GM21447 (cell line): ENCODE data around the gene ZBTB7C.

Experiments used
- ATAC-seq: cut with Tn5 transposase; IDR thresholded peaks from one replicate; pipeline ENCODE4 v1.9.1; 2021; ENCODE audit not compliant: unreplicated experiment

Gene ZBTB7C

DNA sequence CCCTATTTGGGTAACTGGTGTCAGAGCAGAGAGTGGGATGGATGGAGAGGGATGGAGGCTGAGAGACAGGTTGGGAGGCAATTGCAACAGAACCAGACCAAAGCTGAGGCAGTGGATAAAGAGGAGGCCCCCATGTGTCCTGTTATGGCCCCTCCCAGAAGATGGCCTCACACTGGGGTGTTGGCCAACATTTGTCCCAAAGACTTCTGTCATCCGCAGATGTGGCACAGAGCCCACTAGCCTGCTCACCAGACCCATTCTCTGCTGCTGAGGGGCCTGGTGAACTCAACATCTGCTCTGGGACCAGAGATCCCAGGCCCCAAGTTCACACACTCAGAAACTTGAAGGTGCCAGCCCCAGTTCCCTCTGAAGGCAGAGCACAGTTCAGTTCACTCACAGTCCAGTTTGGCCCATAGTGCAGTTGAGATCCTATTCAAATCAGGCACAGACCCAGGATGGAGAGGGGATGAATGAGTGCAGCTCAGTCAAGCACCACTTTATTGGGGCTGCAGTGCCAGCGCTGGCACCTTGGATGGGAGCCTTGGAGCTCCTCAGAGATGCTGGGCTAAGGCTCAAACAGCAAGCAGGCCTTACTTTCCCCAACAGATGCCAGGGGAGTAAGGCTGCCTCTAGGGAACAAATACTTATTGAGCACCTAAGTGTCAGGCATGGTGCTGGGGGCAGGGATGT is 189.2 kb downstream of the ZBTB7C start:
- ATAC-seq, result no peak

DNA sequence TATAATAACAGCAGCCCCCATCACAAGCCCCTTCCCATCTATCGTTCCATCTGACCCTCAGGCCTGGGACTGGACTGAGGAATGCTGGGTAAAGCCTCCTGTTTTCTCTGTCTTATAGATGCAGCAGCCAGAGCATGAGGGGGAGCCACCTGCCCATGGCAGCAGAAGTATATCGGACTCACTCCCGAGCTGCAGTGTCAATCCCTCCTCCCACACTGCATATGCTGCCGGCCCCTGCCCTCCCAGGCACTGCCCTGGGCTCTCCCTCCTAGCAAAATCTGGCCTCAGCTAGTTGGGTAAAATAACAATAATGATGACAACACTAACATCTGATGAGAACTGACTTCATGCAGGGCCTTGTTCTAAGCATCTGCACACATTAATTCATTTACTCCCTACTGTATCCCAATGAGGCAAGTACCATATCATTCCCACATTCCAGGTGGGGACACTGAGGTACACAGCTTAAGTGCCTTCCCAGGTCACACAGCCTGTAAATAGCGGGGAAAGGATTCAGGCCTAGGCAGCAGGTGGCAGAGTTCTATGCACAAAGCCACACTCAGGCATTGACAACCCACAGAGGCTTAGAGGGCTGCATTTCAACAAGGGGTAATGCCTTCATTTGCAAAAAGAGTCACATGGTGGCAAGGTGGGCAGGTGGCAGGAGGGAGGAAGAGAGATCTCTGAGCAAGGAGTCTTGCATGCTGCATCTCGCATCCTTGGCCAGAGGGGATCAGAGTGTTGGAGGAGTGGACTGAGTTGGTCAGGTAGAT is 190.0 kb downstream of the ZBTB7C start:
- ATAC-seq, result no peak

DNA sequence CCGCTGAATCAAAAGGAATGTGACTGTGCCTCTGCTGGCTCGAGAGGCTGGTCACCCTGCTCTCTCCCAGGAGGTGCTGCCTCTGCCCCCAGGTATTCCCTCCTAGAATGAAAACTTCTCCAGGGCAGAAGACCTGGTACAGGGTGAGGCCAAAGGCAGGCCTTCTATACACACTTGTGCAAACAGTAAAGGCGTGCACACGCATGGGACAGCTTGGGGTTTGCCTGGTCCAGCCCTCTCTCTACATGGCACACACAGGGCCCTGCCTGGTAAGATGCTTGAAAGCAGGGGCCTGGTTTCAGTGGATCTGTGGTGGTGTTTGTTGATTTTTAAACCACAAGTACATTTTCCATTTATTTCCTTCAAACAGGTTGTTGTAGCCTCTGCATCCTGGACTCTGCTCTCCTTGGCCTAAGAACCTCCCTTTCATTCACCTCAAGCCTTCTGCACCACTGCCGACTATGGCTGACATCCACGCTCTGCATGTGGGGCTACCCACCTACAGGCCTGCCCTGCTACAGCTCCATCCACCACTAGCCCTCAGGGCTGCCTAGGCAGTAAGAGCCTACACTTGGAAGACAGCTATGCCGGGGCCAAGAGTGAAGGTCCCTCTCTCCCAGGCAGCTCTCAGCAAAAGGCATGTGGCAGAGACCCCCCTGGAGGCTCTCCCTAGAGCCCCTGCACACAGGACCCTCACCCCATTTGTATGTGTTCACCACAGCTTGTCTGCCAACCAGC is 190.7 kb downstream of the ZBTB7C start:
- ATAC-seq, result no peak

DNA sequence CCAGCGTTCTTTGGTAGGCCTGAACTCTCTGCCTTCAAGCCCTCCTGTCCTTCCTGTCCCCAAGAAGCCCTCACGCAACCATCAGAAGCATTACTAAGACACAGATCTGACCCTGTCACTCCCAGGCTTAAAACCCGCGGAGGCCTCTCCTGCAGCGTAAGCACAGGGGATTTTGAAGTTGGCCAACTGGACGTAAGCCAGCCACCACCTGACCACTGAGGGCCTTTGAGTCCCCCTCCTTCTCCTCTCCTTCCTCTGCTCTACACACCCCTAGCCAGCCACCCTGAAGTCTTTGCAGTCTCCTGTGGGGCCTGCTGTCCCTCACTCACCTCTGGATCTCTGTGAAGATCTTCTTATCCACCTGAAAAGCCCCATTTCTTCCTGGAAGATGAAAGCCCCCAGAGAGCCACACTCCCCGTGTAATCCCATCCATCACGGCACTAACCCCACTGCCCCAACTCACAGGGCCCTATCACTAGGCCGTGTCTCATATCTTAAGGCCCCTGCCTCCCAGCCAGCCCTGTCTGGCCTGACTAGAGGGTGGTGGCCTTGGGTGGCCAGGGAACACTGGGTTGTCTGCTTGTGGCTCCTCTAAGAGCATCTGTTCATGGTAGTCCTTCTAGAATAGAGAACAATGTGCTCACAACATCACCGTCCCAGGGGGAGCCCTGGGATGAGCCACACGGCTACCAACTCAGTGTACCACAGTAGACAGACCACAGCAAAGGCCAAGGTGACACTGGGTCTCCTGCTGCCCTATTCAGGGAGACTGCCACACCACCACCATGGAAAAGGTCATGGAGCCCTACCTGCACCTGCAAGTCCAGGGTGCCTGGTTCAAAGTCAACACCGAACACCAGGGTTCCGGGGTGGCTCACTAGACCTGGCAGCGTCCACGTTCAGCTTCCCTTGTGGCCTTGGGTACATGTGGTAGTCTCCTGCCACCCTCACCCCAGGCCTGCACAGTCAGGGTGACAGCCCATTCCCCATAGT is 191.6 kb downstream of the ZBTB7C start:
- no peak for ATAC-seq

DNA sequence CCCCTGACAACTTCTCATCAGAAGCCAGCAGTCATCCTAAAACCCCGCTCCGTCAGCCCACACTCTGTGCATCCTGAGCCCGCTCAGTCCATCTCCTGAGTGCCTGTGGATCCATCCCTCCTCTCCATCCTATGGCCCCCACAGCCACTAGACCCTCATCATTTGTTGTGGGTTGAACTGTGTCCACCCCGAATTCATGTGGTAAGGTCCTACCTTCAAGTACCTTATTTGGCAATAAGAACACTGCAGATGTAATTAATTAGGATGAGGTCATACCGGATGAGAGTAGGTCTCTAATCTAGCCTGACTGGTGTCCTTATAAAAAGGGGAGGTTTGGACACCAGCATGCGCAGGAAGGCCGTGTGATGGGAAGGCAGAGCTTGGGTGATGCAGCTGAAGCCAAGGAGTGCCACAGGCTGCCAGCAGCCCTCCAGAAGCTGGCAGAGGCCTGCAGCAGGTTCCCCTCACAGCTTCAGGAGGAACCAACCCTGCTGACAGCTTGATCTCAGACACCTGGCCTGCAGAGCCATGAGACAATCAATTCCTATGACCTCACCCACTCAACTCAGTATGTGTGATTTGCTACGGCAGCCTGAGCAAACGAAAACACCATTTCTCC is 192.4 kb downstream of the ZBTB7C start:
- ATAC-seq, result no peak

DNA sequence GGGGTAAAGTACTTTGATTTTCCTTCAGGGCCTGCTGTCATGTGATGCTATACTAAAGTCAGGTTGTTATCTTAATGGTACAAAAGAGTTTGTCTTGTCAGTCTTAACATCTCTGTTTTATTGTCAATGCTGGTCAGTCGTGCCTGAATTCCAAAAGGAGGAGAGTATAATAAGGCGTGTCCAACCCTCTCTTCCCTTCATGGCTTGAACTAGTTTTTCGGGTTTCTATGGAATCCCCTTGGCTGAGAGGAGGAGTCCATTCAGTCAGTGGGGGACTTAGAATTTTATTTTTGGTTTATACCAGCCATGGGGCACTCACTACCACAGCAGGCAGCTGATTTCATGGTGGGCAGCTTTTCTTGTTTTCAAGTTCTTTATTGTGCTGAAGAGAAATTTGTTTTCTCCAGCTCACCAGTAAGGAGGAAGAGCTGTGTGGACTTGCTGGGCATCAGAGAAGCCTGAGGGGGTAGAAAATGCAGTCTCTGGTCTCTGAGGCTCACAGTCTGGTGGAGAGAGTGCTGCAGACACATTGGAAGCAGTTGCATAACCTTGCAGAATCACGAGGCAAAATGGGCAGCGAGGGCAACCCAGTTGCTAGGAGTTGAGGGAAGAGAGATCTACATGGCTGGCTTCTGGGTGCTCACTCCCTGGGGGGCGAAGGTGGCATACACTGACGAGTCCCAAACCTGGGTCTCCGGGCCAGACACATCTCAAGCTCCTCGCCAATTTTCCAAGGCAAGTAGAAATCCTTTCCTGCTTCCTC is 193.1 kb downstream of the ZBTB7C start:
- no peak for ATAC-seq

DNA sequence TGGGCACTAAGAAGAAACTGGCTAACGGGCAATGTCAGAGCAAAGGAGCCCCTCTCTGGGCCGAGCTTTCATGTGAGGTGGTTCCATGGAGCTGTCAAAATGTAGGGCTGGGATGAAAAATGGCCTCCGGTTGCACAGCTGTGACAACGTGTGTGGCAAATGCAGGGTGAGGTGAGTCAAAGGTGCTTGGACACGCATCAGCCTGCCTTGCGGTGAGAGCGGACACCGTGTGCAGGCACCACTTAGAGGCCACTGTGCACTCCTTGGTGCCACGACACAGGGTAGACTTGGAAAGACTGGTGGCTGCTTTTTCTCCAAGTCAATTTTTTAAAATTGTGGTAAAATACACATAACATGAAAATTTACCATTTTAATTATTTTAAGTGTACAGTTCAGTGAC is 195.4 kb downstream of the ZBTB7C start:
- ATAC-seq, result no peak

DNA sequence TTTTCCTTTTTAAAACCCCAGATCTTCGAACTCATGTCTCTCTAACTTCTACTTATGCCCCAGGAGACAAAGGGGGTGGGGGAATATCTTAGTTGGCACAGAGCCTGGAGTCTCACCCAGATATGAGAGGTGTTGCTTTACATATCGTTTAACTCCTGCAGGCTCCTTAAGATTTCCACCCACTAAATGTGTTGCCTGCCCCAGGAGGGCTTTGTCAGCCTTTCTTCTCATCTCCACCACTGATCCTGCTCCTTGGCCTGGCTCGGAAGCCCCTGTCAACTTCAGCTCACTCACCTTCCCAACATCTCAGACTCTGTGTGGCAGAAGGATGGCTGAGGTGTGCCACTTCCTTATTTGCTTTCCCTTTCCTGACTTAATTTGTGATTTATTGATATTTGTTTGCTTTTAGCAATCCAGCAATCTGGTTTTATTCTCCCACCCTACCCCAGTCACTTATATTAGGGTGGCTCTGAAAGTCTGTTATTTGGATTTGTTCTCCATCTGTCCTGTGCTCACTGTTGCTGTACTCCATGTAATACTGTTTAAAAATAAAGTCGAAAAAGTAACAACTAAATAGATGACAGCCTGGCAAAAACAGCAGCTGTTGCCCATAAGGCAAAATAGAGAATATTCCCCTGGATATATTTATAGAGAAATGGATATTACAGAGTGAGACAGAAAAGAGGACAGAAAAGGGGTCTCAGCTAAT is 200.6 kb downstream of the ZBTB7C start:
- ATAC-seq, result no peak

DNA sequence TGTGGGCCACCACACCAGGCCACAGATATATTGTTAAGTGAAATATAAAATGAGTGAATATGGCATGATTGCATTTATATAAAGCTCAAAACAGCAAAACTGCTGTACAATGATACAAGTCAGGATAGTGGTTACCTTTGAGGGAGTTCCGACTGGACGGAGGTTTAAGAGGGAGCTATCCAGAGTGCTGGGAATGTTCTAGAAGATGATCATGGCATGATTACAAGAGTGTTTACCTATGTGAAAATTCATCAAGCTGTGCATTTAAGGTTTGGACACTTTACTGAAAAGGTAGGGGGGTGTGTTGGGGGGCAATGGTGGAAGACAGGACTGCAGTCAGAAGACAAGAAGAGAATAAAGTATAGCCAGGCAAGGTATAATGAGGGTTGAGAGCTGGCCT is 201.4 kb downstream of the ZBTB7C start:
- ATAC-seq, result no peak

DNA sequence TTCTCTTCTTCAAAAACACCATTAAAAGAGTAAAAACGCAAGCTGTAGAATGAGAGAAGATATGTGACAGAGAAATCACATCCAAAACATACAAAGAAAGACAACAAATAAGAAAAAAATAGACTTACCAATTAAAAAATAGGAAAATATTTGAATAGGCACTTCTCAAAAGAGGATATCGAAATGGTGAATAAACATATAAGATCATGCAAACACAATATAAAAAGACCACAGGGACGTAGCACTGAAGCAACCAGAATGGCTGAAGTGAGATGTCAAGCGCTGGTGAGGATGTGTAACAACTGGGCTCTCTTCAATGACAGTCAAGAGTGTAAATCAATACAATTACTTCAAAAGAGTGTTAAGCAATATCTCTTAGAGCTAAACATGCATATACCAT is 202.3 kb downstream of the ZBTB7C start:
- no peak for ATAC-seq

DNA sequence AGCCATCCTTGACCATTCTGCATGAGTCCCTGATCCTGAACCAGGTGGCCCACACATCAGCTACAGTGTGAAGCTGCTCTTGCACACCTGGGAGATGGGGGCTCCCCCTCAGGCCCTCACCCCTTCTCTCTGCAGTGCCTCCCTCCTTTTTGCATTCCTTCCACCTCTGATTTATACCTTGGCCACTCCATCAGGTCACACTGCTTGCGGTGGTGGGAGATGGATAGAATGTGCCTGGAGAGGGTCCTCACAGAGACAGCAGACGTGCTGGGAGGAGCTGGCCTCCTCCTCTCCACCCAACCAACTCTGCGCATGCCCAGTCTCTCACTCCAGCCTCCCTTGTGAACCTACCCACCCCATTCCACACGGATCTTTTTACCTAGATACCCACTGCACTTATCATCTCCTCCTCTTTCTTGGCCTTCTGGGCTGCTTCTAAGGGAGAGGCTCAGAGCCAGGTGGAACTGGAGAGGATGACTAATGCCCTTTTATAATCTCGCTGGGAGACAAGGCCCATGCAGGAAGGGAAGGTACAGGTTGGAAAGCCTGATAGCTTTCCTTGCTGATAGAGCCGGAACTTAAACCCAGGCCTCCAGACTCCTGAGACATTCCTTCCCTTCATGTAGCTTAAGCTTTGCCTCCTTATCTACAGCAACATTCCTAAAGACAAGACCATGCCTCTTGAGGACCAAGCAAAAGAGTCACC is 205.1 kb downstream of the ZBTB7C start:
- no peak for ATAC-seq

DNA sequence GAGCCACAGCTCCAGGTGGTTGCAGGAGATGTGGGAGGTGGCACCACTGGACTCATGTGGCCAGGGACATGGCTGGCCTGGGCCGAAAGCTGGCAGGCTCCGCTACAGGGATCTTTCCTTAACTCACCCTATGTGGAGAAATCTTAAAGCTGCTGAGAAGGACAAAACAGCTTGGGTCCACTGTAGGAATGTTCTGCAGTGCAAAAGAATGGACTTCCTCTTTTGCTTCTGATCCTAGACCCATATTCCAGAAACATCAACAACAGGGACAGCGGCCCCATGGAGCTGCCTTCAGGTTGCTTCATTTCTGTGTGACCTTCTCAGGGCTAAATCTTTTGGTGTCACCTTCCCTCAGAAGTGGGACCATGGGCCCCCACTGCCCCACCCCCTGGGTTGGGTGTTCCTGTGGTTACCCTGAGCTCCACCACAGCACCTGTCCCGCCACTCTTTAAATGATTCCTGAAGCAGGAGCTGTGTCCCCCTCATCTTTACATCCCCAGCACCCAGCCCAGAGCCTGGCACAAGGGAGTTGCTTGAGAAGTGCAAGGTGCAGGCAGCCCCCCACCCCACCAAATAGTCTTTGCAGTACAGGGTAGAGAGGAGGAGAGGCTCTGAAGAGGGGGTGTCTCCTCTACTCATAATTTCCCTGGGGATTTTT is 205.8 kb downstream of the ZBTB7C start:
- no peak for ATAC-seq

DNA sequence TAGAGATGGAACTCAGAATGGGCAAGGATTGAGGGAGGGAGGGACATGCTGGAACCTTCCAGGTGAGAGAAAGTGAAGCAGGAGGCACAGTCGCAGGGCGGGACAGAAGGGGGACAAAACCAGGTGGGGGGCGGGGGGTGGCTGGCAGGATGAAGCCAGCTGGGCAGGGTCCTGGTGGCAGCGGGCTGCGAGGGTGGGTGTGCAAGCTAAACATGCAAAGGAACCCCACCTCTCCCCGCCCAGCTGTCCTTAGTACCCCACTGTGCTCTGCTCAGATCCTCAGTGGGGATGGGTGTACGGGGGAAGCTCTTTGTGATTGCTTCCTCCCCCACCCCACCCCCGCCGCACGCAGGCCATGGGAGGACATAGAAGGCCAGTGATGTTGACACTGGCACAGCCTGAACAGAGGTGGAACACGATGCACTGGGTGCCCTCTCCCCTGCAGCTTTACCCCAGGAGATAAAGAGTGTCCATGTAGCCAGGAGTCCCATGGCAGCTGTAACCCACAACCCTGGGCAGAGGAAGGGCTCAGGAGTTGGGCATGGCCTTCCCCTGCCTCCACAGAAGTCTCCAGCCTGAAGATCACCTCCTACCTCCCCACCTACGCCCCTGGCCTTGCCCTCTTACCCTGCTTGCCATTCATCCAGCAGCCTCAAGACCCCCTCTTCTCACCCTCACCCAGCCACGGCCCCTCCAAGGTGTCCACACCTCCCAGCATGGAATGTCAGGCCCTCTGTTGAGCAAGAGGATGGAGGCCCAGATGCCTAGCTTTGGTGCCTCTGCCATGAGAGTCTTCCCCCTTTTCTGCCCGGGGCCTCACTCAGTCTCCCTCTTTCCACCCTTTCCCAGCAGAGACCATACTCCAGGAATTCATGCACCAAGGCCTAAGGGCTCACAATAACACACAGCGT is 206.6 kb downstream of the ZBTB7C start:
- no peak for ATAC-seq

DNA sequence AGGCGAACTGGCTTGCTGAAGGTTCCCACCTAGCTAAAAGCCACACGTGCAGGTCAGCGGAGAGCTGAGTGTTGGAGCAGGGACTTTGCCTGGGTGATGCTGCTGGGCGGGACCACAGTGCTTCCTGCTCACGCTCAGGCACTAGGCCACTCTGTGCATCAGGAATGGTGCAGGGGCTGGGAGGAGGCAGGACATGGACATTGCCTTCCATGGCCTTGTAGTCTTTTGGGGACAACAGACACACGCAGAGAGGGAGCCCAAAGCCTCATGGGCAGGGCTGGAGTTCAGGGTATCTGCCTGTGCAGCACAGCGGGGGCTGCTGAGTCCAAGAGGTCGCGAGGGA is 207.2 kb downstream of the ZBTB7C start:
- ATAC-seq, result no peak

DNA sequence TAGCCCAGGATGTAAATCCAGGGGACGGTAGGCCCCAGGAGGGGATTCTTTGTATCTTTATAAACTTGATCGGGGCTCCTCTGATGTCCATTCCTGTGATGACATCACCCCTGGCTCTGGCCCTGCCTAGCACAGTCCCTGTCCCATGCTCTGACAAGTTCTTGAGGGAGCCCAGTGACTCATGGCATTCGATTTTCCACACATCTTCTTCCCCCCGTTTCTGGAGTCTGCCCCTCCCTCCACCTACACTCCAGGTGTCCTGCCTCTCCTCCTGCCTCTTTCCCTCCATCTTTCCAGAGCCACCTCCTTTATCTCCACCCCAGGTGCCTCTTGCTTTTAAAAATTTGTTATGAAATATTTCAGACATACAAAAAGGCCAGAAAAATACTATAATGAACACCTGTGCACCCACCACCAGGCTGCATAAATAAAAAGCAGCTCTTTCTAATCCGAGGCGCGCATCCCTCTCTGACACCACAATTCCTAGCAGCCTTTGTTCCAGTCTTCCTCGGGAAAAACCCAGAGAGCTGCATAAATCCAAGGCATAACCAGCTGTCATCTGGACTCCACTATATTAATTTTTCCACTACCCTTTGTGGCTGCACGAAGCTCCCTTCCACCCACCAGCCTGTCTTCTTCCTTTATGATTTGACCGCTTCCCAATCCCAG is 207.7 kb downstream of the ZBTB7C start:
- no peak for ATAC-seq

DNA sequence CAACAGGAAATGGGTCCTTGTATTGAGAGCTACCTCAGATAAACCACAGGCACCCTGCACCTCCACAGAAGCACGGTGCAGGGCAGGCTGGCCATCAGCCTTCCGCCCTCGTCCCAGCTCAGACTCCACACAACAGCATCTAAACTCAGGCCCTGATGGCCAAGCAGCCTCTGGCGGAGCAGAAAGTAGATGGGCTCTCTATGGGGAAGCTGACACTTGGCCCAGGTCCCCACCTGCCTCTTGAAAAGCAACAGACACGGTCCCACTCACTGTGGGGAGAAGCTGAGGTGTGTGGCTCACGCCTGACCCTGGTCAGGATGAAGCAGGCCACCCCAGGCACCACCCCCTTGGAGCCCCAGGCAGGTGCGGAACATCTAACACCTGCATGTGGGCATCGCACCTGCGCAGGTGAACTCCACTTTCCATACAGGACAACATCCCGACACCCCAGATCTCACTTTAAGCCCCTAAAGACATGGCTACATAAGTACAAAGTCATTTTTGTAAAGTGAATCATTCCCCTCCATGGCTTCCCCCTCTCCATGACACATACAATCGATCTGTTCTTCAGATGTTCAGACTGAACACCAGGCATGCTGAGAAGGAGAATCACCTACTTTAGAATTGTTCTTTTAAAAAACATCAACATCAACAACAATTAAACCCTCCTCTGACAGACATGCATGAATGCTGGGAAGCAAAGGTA is 208.4 kb downstream of the ZBTB7C start:
- no peak for ATAC-seq
